ENCODE data around the gene CATSPERD. TPM values are rescaled to one million over a fixed set of nuclear protein-coding genes. Genes with fewer than 3 reads are reported as not detected.
"Not testable (repeated sequence)": the region's sequence is repeated elsewhere in the genome, so short reads cannot be mapped to it uniquely, and the experiment has no call there.

CATSPERD gene
- total RNA-seq, 1 donor from 2014 or later, result not detected

- DNase-seq (ENCODE audit: low spot score), result no peak
These were observed 21.6 kb upstream of the CATSPERD start for GRCh38 chr19:5698635-5699422.

GRCh38 chr19:5700455-5701092, 19.9 kb upstream of the CATSPERD start:
- no peak for DNase-seq (ENCODE audit: low spot score)

GRCh38 chr19:5702053-5702410, 18.4 kb upstream of the CATSPERD start:
- DNase-seq (ENCODE audit: low spot score), result not testable (repeated sequence)

- no peak for DNase-seq (ENCODE audit: low spot score)
These were observed 16.3 kb upstream of the CATSPERD start for GRCh38 chr19:5703819-5704818.

- DNase-seq (ENCODE audit: low spot score), result no peak
These were observed 14.9 kb upstream of the CATSPERD start for GRCh38 chr19:5705552-5705951.

- DNase-seq (ENCODE audit: low spot score), result no peak
These were observed 13.4 kb upstream of the CATSPERD start for GRCh38 chr19:5706876-5707573.

- no peak for DNase-seq (ENCODE audit: low spot score)
These were observed 12.6 kb upstream of the CATSPERD start for GRCh38 chr19:5707576-5708575.

- no peak for DNase-seq (ENCODE audit: low spot score)
These were observed 9.4 kb upstream of the CATSPERD start for GRCh38 chr19:5711025-5711424.

GRCh38 chr19:5711713-5712161, 8.7 kb upstream of the CATSPERD start:
- no peak for DNase-seq (ENCODE audit: low spot score)

- no peak for DNase-seq (ENCODE audit: low spot score)
These were observed 7.2 kb upstream of the CATSPERD start for GRCh38 chr19:5713228-5713627.

- DNase-seq (ENCODE audit: low spot score), result no peak
These were observed 5.6 kb upstream of the CATSPERD start for GRCh38 chr19:5714816-5715215.

GRCh38 chr19:5717215-5717935, 3.1 kb upstream of the CATSPERD start:
- no peak for DNase-seq (ENCODE audit: low spot score)

- no peak for DNase-seq (ENCODE audit: low spot score)
These were observed 2.3 kb upstream of the CATSPERD start for GRCh38 chr19:5718037-5718578.

- DNase-seq (ENCODE audit: low spot score), result no peak
These were observed 1.7 kb upstream of the CATSPERD start for GRCh38 chr19:5718579-5719273.

GRCh38 chr19:5719274-5719960, 1.0 kb upstream of the CATSPERD start:
- DNase-seq (ENCODE audit: low spot score), result no peak

GRCh38 chr19:5727453-5728050, 7.1 kb downstream of the CATSPERD start:
- no peak for DNase-seq (ENCODE audit: low spot score)

GRCh38 chr19:5733172-5733571, 12.7 kb downstream of the CATSPERD start:
- DNase-seq (ENCODE audit: low spot score), result not testable (repeated sequence)

- DNase-seq (ENCODE audit: low spot score), result no peak
These were observed 18.0 kb downstream of the CATSPERD start for GRCh38 chr19:5738423-5738822.
